Measurements from ENCODE around the gene MC2R. TPM values are rescaled to one million over a fixed set of nuclear protein-coding genes. Genes with fewer than 3 reads are reported as not detected.

The MC2R gene
- polyA plus RNA-seq, 2 donors, result not detected

GRCh38 chr18:13917401-13917800 is 2.1 kb upstream of the MC2R start:
- H3K27me3 ChIP-seq (ENCODE audit: control insufficient read depth in 1 of 2, insufficient read depth in 2 of 2, low read length in 2 of 2), result no peaks in the 10 kb centered on the region
- 87 to 92% methylated on average over 3 of the region's 3 CpGs for WGBS, 2 donors
- no peak overlapping the region for H3K27ac ChIP-seq (ENCODE audit: low read depth in 2 of 2, low read length in 1 of 2)
- no peaks in the 10 kb centered on the region for H3K4me1 ChIP-seq (ENCODE audit: control insufficient read depth in 2 of 2, insufficient read depth in 2 of 2, low read length in 1 of 2)
- H3K4me3 ChIP-seq (ENCODE audit: low read depth in 1 of 2, low read length in 2 of 2), result no peak overlapping the region
- no peaks in the 10 kb centered on the region for H3K9me3 ChIP-seq (ENCODE audit: control insufficient read depth in 2 of 2, insufficient read depth in 1 of 2, low read depth in 1 of 2, low read length in 1 of 2)
- H3K36me3 ChIP-seq (ENCODE audit: control insufficient read depth in 2 of 2, insufficient read depth in 2 of 2, low read length in 1 of 2), result no peaks in the 10 kb centered on the region

GRCh38 chr18:13916559-13916958 is 1.2 kb upstream of the MC2R start:
- Histone ChIP-seq H3K9me3 (ENCODE audit: control insufficient read depth in 2 of 2, insufficient read depth in 1 of 2, low read depth in 1 of 2, low read length in 1 of 2) (no peaks in the 10 kb centered on the region), H3K27me3 (ENCODE audit: control insufficient read depth in 1 of 2, insufficient read depth in 2 of 2, low read length in 2 of 2) (no peaks in the 10 kb centered on the region), H3K4me3 (ENCODE audit: low read depth in 1 of 2, low read length in 2 of 2) (no peak overlapping the region), H3K27ac (ENCODE audit: low read depth in 2 of 2, low read length in 1 of 2) (no peak overlapping the region), H3K4me1 (ENCODE audit: control insufficient read depth in 2 of 2, insufficient read depth in 2 of 2, low read length in 1 of 2) (no peaks in the 10 kb centered on the region), H3K36me3 (ENCODE audit: control insufficient read depth in 2 of 2, insufficient read depth in 2 of 2, low read length in 1 of 2) (no peaks in the 10 kb centered on the region)
- 50 to 51% methylated on average over 6 of the region's 6 CpGs for WGBS, 2 donors

- H3K4me3 ChIP-seq (ENCODE audit: low read depth in 1 of 2, low read length in 2 of 2), result no peak overlapping the region
- no peaks in the 10 kb centered on the region for H3K36me3 ChIP-seq (ENCODE audit: control insufficient read depth in 2 of 2, insufficient read depth in 2 of 2, low read length in 1 of 2)
- 29 to 47% methylated on average over 7 of the region's 7 CpGs for WGBS, 2 donors
- H3K4me1 ChIP-seq (ENCODE audit: control insufficient read depth in 2 of 2, insufficient read depth in 2 of 2, low read length in 1 of 2), result no peaks in the 10 kb centered on the region
- no peak overlapping the region for H3K27ac ChIP-seq (ENCODE audit: low read depth in 2 of 2, low read length in 1 of 2)
- H3K27me3 ChIP-seq (ENCODE audit: control insufficient read depth in 1 of 2, insufficient read depth in 2 of 2, low read length in 2 of 2), result no peaks in the 10 kb centered on the region
- no peaks in the 10 kb centered on the region for H3K9me3 ChIP-seq (ENCODE audit: control insufficient read depth in 2 of 2, insufficient read depth in 1 of 2, low read depth in 1 of 2, low read length in 1 of 2)
Measured at GRCh38 chr18:13915995-13916431, 677 bp upstream of the MC2R start.

- Histone ChIP-seq H3K9me3 (ENCODE audit: control insufficient read depth in 2 of 2, insufficient read depth in 1 of 2, low read depth in 1 of 2, low read length in 1 of 2) (no peaks in the 10 kb centered on the region), H3K4me1 (ENCODE audit: control insufficient read depth in 2 of 2, insufficient read depth in 2 of 2, low read length in 1 of 2) (no peaks in the 10 kb centered on the region), H3K36me3 (ENCODE audit: control insufficient read depth in 2 of 2, insufficient read depth in 2 of 2, low read length in 1 of 2) (no peaks in the 10 kb centered on the region), H3K27ac (ENCODE audit: low read depth in 2 of 2, low read length in 1 of 2) (no peak overlapping the region), H3K27me3 (ENCODE audit: control insufficient read depth in 1 of 2, insufficient read depth in 2 of 2, low read length in 2 of 2) (no peaks in the 10 kb centered on the region), H3K4me3 (ENCODE audit: low read depth in 1 of 2, low read length in 2 of 2) (no peak overlapping the region)
- WGBS, 2 donors, result 84 to 85% methylated on average over 9 of the region's 9 CpGs
Measured at GRCh38 chr18:13914756-13915155, 580 bp downstream of the MC2R start.

- H3K9me3 ChIP-seq (ENCODE audit: control insufficient read depth in 2 of 2, insufficient read depth in 1 of 2, low read depth in 1 of 2, low read length in 1 of 2), result no peaks in the 10 kb centered on the region
Measured at GRCh38 chr18:13914170-13914569, 1.2 kb downstream of the MC2R start.

GRCh38 chr18:13913205-13913604 is 2.1 kb downstream of the MC2R start:
- H3K4me1 ChIP-seq (ENCODE audit: control insufficient read depth in 2 of 2, insufficient read depth in 2 of 2, low read length in 1 of 2), result no peaks in the 10 kb centered on the region
- H3K27me3 ChIP-seq (ENCODE audit: control insufficient read depth in 1 of 2, insufficient read depth in 2 of 2, low read length in 2 of 2), result no peaks in the 10 kb centered on the region
- H3K27ac ChIP-seq (ENCODE audit: low read depth in 2 of 2, low read length in 1 of 2), result no peak overlapping the region
- H3K4me3 ChIP-seq (ENCODE audit: low read depth in 1 of 2, low read length in 2 of 2), result no peak overlapping the region
- no peaks in the 10 kb centered on the region for H3K9me3 ChIP-seq (ENCODE audit: control insufficient read depth in 2 of 2, insufficient read depth in 1 of 2, low read depth in 1 of 2, low read length in 1 of 2)
- WGBS, 2 donors, result 70 to 71% methylated on average over 10 of the region's 10 CpGs
- no peaks in the 10 kb centered on the region for H3K36me3 ChIP-seq (ENCODE audit: control insufficient read depth in 2 of 2, insufficient read depth in 2 of 2, low read length in 1 of 2)

More at GRCh38 chr18:13914170-13914569, 1.2 kb downstream of the MC2R start:
- WGBS, 2 donors, result 87 to 95% methylated on average over 10 of the region's 10 CpGs
- Histone ChIP-seq H3K27me3 (ENCODE audit: control insufficient read depth in 1 of 2, insufficient read depth in 2 of 2, low read length in 2 of 2) (no peaks in the 10 kb centered on the region), H3K4me1 (ENCODE audit: control insufficient read depth in 2 of 2, insufficient read depth in 2 of 2, low read length in 1 of 2) (no peaks in the 10 kb centered on the region), H3K27ac (ENCODE audit: low read depth in 2 of 2, low read length in 1 of 2) (no peak overlapping the region), H3K36me3 (ENCODE audit: control insufficient read depth in 2 of 2, insufficient read depth in 2 of 2, low read length in 1 of 2) (no peaks in the 10 kb centered on the region), H3K4me3 (ENCODE audit: low read depth in 1 of 2, low read length in 2 of 2) (no peak overlapping the region)

GRCh38 chr18:13912601-13913000 is 2.7 kb downstream of the MC2R start:
- H3K9me3 ChIP-seq (ENCODE audit: control insufficient read depth in 2 of 2, insufficient read depth in 1 of 2, low read depth in 1 of 2, low read length in 1 of 2), result no peaks in the 10 kb centered on the region
- no peaks in the 10 kb centered on the region for H3K36me3 ChIP-seq (ENCODE audit: control insufficient read depth in 2 of 2, insufficient read depth in 2 of 2, low read length in 1 of 2)
- no peaks in the 10 kb centered on the region for H3K4me1 ChIP-seq (ENCODE audit: control insufficient read depth in 2 of 2, insufficient read depth in 2 of 2, low read length in 1 of 2)
- H3K27ac ChIP-seq (ENCODE audit: low read depth in 2 of 2, low read length in 1 of 2), result no peak overlapping the region
- WGBS, 2 donors, result 83 to 84% methylated on average over 9 of the region's 9 CpGs
- H3K27me3 ChIP-seq (ENCODE audit: control insufficient read depth in 1 of 2, insufficient read depth in 2 of 2, low read length in 2 of 2), result no peaks in the 10 kb centered on the region
- no peak overlapping the region for H3K4me3 ChIP-seq (ENCODE audit: low read depth in 1 of 2, low read length in 2 of 2)

- Histone ChIP-seq H3K4me1 (ENCODE audit: control insufficient read depth in 2 of 2, insufficient read depth in 2 of 2, low read length in 1 of 2) (no peaks in the 10 kb centered on the region), H3K4me3 (ENCODE audit: low read depth in 1 of 2, low read length in 2 of 2) (no peak overlapping the region), H3K9me3 (ENCODE audit: control insufficient read depth in 2 of 2, insufficient read depth in 1 of 2, low read depth in 1 of 2, low read length in 1 of 2) (no peaks in the 10 kb centered on the region), H3K36me3 (ENCODE audit: control insufficient read depth in 2 of 2, insufficient read depth in 2 of 2, low read length in 1 of 2) (no peaks in the 10 kb centered on the region), H3K27ac (ENCODE audit: low read depth in 2 of 2, low read length in 1 of 2) (no peak overlapping the region), H3K27me3 (ENCODE audit: control insufficient read depth in 1 of 2, insufficient read depth in 2 of 2, low read length in 2 of 2) (no peaks in the 10 kb centered on the region)
- WGBS, 2 donors, result 53 to 74% methylated on average over 6 of the region's 6 CpGs
Measured at GRCh38 chr18:13910986-13911385, 4.3 kb downstream of the MC2R start.

- no peaks in the 10 kb centered on the region for H3K9me3 ChIP-seq (ENCODE audit: control insufficient read depth in 2 of 2, insufficient read depth in 1 of 2, low read depth in 1 of 2, low read length in 1 of 2)
- no peaks in the 10 kb centered on the region for H3K36me3 ChIP-seq (ENCODE audit: control insufficient read depth in 2 of 2, insufficient read depth in 2 of 2, low read length in 1 of 2)
- H3K27me3 ChIP-seq (ENCODE audit: control insufficient read depth in 1 of 2, insufficient read depth in 2 of 2, low read length in 2 of 2), result no peaks in the 10 kb centered on the region
- H3K27ac ChIP-seq (ENCODE audit: low read depth in 2 of 2, low read length in 1 of 2), result no peak overlapping the region
- no peak overlapping the region for H3K4me3 ChIP-seq (ENCODE audit: low read depth in 1 of 2, low read length in 2 of 2)
- no peaks in the 10 kb centered on the region for H3K4me1 ChIP-seq (ENCODE audit: control insufficient read depth in 2 of 2, insufficient read depth in 2 of 2, low read length in 1 of 2)
Measured at GRCh38 chr18:13910501-13910900, 4.8 kb downstream of the MC2R start.

GRCh38 chr18:13909141-13909940 is 6.0 kb downstream of the MC2R start:
- WGBS, 2 donors, result 71 to 73% methylated on average over 4 of the region's 4 CpGs

More at GRCh38 chr18:13909141-13909940, 6.0 kb downstream of the MC2R start:
- Histone ChIP-seq H3K36me3 (ENCODE audit: control insufficient read depth in 2 of 2, insufficient read depth in 2 of 2, low read length in 1 of 2) (no peaks in the 10 kb centered on the region), H3K9me3 (ENCODE audit: control insufficient read depth in 2 of 2, insufficient read depth in 1 of 2, low read depth in 1 of 2, low read length in 1 of 2) (no peaks in the 10 kb centered on the region), H3K27ac (ENCODE audit: low read depth in 2 of 2, low read length in 1 of 2) (no peak overlapping the region), H3K4me1 (ENCODE audit: control insufficient read depth in 2 of 2, insufficient read depth in 2 of 2, low read length in 1 of 2) (no peaks in the 10 kb centered on the region), H3K27me3 (ENCODE audit: control insufficient read depth in 1 of 2, insufficient read depth in 2 of 2, low read length in 2 of 2) (no peaks in the 10 kb centered on the region), H3K4me3 (ENCODE audit: low read depth in 1 of 2, low read length in 2 of 2) (no peak overlapping the region)
